Putamen (tissue), 1 donor: ENCODE measurements around the gene OXLD1.

ENCODE experiments used
- DNase-seq: peaks from one replicate; pipeline ENCODE4 v3.0.0-alpha.2; 2016; ENCODE audit warnings: low spot score

Gene OXLD1

GRCh38 chr17:81701288-81702071 lies 35.1 kb upstream of the OXLD1 start:
- no peak for DNase-seq

- DNase-seq: no peak
Observed at GRCh38 chr17:81700353-81701287, 34.2 kb upstream of the OXLD1 start.

- DNase-seq: no peak
Observed at GRCh38 chr17:81697261-81698044, 31.0 kb upstream of the OXLD1 start.

- DNase-seq: no peak
Observed at GRCh38 chr17:81696218-81696941, 30.0 kb upstream of the OXLD1 start.

- no peak for DNase-seq
Observed at GRCh38 chr17:81695801-81696200, 29.4 kb upstream of the OXLD1 start.

GRCh38 chr17:81695211-81695610 lies 28.8 kb upstream of the OXLD1 start:
- no peak for DNase-seq

- DNase-seq: no peak
Observed at GRCh38 chr17:81694810-81695209, 28.4 kb upstream of the OXLD1 start.

GRCh38 chr17:81693509-81694210 lies 27.3 kb upstream of the OXLD1 start:
- DNase-seq: no peak

- no peak for DNase-seq
Observed at GRCh38 chr17:81691608-81692007, 25.2 kb upstream of the OXLD1 start.

- no peak for DNase-seq
Observed at GRCh38 chr17:81691196-81691595, 24.8 kb upstream of the OXLD1 start.

GRCh38 chr17:81690549-81690948 lies 24.1 kb upstream of the OXLD1 start:
- no peak for DNase-seq

- no peak for DNase-seq
Observed at GRCh38 chr17:81690066-81690465, 23.7 kb upstream of the OXLD1 start.

- no peak for DNase-seq
Observed at GRCh38 chr17:81688616-81689015, 22.2 kb upstream of the OXLD1 start.

GRCh38 chr17:81687770-81688541 lies 21.6 kb upstream of the OXLD1 start:
- no peak for DNase-seq

- DNase-seq: no peak
Observed at GRCh38 chr17:81686614-81687013, 20.2 kb upstream of the OXLD1 start.

- no peak for DNase-seq
Observed at GRCh38 chr17:81685108-81685507, 18.7 kb upstream of the OXLD1 start.

GRCh38 chr17:81684442-81684911 lies 18.1 kb upstream of the OXLD1 start:
- DNase-seq: no peak

- DNase-seq: peak; percentile 97
Observed at GRCh38 chr17:81683584-81684441, 17.4 kb upstream of the OXLD1 start, which contains the start of the genes ARL16 and HGS. Gene ARL16 (minus strand): TSS chr17:81683797. CDS start chr17:81683753, 44 bp downstream. Gene HGS (plus strand): TSS chr17:81684011. CDS start chr17:81684067, 56 bp downstream.

GRCh38 chr17:81683208-81683583 lies 16.8 kb upstream of the OXLD1 start:
- DNase-seq: peak; percentile 34
